Cortex of kidney (tissue), 1 donor: ENCODE data around the gene OR6B1.

Experiments used
- DNase-seq: peaks from one replicate; lab custom pipeline; 2025; lab: John Stamatoyannopoulos, UW

The OR6B1 gene

GRCh38 chr7:144000020-144000419 lies at the start of gene OR6B1:
Gene OR6B1, plus strand, starts transcription at chr7:144000320. Its CDS starts 3,677 bp downstream, at chr7:144003997.
- DNase-seq = no peak

- DNase-seq = no peak
These were observed 46.7 kb upstream of the OR6B1 start for GRCh38 chr7:143953421-143953820.

- no peak for DNase-seq
These were observed 46.0 kb upstream of the OR6B1 start for GRCh38 chr7:143954135-143954534.

GRCh38 chr7:143954544-143954943 lies 45.6 kb upstream of the OR6B1 start, which contains the start of gene OR2F1:
Gene OR2F1, plus strand, starts transcription at chr7:143954844. Its CDS starts 5,127 bp downstream, at chr7:143959971.
- no peak for DNase-seq

DNA sequence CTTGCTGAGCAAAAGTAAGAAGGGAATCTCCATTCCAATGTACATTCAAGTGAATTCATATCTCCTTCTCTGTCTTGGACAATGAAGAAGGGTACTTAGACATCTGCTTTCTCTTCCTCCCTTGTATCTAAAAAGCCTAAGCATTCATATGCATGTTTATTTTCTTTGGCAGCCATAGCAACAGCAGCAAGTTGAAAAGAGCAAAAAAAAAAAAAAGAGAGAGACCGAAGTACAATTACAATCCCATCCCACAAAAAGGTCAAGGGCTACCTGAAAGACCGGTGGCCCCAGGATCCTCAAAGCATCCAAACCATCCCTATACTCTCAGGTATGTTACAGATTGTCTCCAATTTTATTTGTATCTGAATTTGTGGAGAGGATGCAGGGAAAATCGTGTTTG lies 41.3 kb upstream of the OR6B1 start:
- no peak for DNase-seq

- DNase-seq = no peak
These were observed 39.1 kb upstream of the OR6B1 start for GRCh38 chr7:143960813-143961610.

- DNase-seq = no peak
These were observed 34.8 kb upstream of the OR6B1 start for GRCh38 chr7:143965280-143965679.

DNA sequence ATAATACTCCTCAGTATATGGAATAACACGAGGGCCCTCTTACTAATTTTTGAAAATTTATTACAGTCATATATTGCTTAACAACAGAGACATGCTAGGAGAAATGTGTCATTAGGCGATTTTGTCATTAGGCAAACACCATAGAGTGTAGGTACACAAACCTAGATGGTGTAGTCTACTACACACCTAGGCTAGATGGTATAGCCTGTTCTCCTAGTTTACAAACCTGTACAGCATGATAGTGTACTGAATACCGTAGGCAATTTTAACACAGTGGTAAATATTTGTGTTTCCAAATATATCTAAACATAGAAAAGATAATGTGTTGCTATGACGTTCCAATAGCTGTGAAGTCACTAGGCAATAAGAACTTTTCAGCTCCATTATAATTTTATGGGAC lies 32.7 kb upstream of the OR6B1 start:
- no peak for DNase-seq

GRCh38 chr7:143973870-143974416 lies 26.2 kb upstream of the OR6B1 start:
- DNase-seq = no peak

DNA sequence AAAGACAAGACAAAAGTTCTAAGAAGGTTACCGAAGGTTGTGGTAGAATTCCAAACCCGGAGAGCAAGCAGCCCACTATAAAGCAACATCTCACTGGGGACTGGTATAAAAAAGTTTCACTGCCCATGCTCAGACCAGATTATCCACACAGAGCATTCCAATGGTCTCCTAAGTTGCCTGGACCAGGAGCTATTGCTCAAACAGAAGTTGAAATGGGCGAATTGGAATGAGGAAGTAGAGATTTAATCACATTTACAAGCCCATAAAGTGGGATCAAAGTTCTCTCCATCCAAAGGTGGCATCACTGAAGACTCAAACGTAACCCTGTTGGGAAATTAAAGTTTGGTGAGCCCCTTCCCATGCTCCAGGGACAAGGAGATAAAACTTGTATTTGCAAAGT lies 25.7 kb upstream of the OR6B1 start:
- DNase-seq = no peak

GRCh38 chr7:143975617-143976016 lies 24.5 kb upstream of the OR6B1 start:
- no peak for DNase-seq

DNA sequence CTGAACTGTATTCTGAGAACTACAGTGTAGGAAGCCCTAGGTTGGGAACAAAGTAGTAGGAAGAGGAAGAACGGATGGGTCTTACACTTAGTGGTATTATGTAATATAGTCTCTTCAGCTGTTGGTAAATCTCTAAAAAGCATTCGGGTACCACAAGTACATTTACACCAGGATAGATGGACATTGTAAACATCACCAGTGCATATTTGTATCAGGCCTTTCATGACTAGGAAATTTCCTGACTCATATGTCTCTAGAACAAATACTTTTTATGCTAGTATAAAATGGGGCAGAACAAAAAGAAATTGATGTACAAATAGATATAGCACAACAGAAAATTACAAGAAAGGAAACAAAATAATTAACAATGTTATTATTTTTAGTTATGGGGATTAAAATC lies 21.5 kb upstream of the OR6B1 start:
- no peak for DNase-seq

DNA sequence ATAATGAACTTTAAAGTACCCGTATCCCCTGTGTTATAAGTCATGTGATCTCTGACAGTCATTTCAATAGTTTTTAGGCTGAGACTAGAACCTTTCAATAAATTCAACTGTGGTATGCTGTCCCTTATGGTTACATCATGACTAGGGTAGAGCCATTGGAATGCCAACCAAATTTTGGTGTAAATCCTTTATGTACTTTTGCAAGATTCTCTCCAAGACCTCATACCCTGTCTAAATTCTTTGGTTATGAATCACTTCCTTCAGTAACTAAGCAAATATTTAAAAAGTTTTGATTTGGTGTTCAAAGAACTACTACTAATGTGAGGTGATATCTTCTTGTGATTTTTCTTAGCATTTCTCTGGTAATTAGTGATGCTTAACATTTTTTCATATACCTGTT lies 20.8 kb upstream of the OR6B1 start:
- no peak for DNase-seq

DNA sequence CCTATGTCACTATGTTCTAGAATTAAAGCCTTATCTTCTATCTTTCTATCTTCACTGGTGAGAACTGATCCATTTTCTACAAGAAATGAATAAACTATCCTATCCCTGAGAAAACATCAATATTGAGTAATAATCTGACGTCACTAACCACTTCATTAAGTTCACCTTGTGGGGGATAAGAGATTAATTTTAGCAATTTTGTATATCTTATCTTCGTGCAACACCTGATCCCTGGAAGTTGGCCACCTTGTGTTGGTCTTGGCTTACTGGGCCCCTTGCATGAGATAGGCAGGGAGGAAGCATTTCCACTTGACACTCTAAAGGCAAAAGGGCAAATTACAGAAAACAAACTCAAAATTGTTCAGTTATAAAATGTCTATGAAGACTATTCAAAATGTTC lies 20.1 kb upstream of the OR6B1 start:
- DNase-seq = no peak

DNA sequence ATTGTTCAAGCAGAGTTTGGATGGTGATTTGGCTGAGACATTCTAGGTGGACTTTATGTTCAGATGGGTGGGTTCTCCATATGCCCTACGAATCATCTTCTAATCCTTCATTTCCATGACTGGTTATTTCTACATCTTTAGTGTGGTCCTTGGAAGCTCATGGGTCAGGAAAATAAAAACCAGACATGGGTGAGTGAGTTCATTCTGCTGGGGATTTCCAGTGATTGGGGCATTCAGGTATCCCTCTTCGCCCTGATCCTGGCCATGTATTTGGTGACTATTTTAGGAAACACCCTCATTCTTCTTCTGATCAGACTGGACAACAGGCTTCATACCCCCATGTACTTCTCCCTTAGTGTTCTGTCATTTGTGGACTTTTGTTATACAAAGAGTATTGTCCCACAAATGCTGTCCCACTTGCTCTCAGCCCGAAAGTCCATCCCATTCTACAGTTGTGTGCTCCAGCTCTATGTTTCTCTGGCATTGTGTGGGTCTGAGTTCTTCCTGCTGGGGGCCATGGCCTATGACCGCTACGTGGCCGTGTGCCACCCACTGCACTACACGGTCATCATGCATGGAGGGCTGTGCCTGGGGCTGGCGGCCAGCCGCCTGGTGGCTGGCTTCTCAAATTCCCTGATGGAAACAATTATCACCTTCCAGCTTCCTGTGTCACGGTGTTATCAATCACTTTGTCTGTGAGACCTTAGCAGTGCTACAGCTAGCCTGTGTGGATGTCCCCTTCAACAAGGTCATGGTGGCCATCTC lies 19.2 kb upstream of the OR6B1 start:
- DNase-seq = no peak

- no peak for DNase-seq
These were observed 16.2 kb upstream of the OR6B1 start for GRCh38 chr7:143983960-143984359.

DNA sequence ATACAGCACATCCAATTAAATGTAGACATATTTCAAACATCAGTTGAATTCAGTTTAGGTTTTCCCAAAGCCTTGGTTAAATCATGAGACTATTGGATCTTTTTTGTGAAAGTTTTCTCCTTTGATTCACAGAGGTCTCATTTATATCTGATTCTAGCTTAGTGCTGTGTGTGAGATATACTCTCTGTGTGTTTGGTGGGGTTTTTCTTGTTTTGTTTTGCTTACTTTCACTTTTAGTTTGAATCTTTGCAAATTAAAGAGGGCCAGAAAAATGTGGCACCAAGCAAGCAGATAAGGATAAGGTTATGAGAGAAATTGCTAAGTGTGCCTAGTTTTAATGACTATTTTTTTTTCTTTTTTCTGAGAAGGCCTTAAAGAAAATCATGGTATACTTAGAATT lies 12.6 kb upstream of the OR6B1 start:
- DNase-seq = no peak

DNA sequence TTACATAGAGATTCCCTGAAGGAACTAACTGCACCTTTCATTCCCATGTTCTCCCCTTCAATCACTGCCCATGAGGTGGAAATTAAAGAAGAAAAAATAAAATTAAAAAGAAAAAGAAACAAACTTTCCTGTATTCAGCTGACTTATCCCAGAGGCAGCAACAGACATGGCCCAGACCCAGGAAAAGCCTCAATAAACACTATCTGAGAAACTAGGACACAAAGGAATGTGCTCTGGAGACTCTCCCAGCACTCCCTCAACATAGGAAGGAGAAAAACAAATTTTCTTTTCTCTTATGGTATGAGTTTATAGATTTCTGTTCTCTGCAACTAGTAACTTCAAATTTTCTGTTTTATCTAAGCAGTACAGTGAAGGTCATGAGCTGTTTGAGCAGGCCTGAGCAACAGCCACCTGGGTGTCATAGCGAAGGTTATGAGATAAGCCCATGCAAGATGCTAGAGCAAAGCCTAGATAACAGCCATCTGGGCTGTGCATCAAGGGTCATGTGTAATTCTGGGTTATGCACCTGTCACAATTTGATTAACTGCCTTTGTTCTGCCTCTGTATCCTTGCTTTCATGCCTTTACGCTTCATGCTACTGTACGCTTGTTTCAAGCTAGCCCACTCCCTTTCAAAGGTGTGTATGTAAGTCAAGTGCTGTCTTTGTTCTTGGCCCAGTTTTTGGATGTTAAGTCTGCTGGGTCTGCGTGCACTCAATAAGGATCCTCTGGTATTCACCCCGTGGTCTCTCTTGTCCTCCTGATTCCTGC lies 11.0 kb upstream of the OR6B1 start:
- DNase-seq = no peak

DNA sequence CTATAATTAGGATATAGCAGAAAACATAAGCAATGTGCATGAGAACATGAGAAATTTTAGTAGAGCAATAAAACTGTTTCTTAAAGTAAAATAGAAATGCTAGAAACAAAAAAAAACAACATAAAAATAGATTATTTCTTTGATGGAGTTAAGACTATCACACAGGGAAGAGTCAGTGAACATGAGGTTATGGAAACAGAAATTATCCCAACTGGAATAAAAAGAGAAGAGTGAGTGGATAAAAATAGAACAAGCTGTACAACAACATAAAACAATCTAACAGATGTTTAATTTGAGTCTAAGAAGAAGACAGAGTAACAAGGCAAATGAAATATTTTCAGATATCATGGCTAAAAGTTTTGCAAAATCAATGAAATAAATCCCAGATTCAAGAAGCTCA lies 7.5 kb upstream of the OR6B1 start:
- no peak for DNase-seq

DNA sequence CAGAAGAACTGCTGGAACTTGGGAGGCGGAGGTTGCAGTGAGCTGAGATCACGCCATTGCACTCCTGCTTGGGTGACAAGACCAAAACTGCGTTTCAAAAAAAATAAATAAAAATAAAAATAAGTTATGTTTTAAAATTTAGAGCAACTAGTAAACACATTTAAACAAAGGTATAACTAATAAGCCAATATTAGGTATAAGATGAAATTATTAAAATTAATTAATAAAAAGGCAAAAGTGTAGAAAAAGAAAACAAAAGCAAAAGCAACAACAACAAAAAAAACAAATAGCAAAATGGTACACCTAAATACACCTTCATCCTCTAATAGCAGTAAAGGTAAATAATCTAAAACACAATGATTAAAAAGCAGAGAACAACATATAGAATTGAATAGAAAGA lies 6.2 kb upstream of the OR6B1 start:
- no peak for DNase-seq

GRCh38 chr7:144001543-144001942 lies 1.4 kb downstream of the OR6B1 start:
- no peak for DNase-seq

DNA sequence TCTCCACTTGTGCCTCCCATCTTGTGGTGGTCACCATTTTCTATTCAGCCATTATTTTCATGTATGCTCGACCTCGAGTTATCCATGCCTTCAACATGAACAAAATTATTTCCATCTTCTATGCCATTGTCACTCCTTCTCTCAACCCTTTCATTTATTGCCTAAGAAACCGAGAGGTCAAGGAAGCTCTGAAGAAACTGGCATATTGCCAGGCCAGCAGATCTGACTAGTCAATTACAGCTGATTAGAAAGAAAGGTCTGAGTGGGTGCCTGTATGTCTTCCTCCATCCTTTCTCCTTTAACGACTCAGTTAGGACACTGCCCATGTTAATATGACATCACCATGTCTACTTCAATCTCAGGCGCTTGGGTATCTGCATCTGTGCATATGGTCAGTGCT lies 4.6 kb downstream of the OR6B1 start:
- no peak for DNase-seq
